Endothelial cell of umbilical vein (primary cell): ENCODE measurements around the gene SMAD6. TPM values are rescaled to one million over a fixed set of nuclear protein-coding genes. Genes with fewer than 3 reads are reported as not detected.
"Not testable (repeated sequence)": the region's sequence is repeated elsewhere in the genome, so short reads cannot be mapped to it uniquely, and the experiment has no call there.

Source experiments
- BruUV-seq: library from RNA; stranded (reverse); fragments of 400-500 nt; replicated peaks from 2 replicates; lab custom pipeline; 2021; lab: Mats Ljungman, UMichigan
- CTCF ChIA-PET: fragments of 300-600, 350-600 bp; sonication (Branson Sonifier 250); formaldehyde crosslinking; loops from one replicate; lab custom pipeline; 2021; ENCODE audit warnings: antibody characterized with exemption, inconsistent platforms; lab: Charles Lee
- POLR2A ChIA-PET: fragments of 300-600, 350-600 bp; sonication (Branson Sonifier 250); formaldehyde crosslinking; loops from one replicate; lab custom pipeline; 2021; ENCODE audit warnings: antibody characterized with exemption, inconsistent platforms; lab: Charles Lee
- DNase-seq: peaks from one replicate; pipeline ENCODE4 v3.0.0-alpha.2; 2011; ENCODE audit warnings: low read depth, low spot score
- FAIRE-seq: peaks from 2 replicates; lab custom pipeline; 2011; peaks lifted over from hg19 to GRCh38; lab: Jason Lieb, UNC
- H2AFZ ChIP-seq: 2 replicates; pipeline ENCODE4 v1.6.0; 2012; ENCODE audit warnings: low read depth, low read length, control low read depth, inconsistent platforms
- H3K27ac ChIP-seq: 2 replicates; pipeline ENCODE4 v1.5.1; 2011; ENCODE audit warnings: low read depth, mild to moderate bottlenecking, control low read depth, low read length, moderate library complexity; ENCODE audit not compliant: insufficient read depth
- H3K27me3 ChIP-seq, 2 experiments: 2 replicates each; pipeline versions ENCODE4 v1.6.0 to v1.6.1; 2011; ENCODE audit warnings: low read length in 2 of 2, mixed read lengths in 1 of 2; ENCODE audit not compliant: control insufficient read depth in 2 of 2, insufficient read depth in 2 of 2
- H3K36me3 ChIP-seq, 2 experiments: 2 replicates in 1 of 2; 3 replicates in 1 of 2; pipeline ENCODE4 v1.5.1; 2011; ENCODE audit warnings: low read length in 2 of 2, mild to moderate bottlenecking in 1 of 2, moderate library complexity in 1 of 2; ENCODE audit not compliant: control insufficient read depth in 2 of 2, insufficient read depth in 2 of 2; ENCODE audit errors: extremely low read depth in 1 of 2
- H3K4me1 ChIP-seq: 3 replicates; pipeline ENCODE4 v1.5.1; 2011; ENCODE audit warnings: mild to moderate bottlenecking, low read length; ENCODE audit not compliant: control insufficient read depth, insufficient read depth; ENCODE audit errors: extremely low read depth
- H3K4me2 ChIP-seq: 2 replicates; pipeline ENCODE4 v1.6.1; 2011; ENCODE audit warnings: low read length, control low read depth, mixed read lengths; ENCODE audit not compliant: insufficient read depth
- H3K4me3 ChIP-seq, 3 experiments: fragments of 200-600 bp in 1 of 3; sonication (generic), shearing (Covaris generic) in 1 of 3; replicated peaks in 1 of 3; 2 replicates each; pipeline ENCODE4 v1.5.1; 2011 to 2016; ENCODE audit warnings: control low read depth in 3 of 3, low read length in 3 of 3, mild to moderate bottlenecking in 2 of 3, inconsistent platforms in 1 of 3, low read depth in 1 of 3, moderate library complexity in 1 of 3; ENCODE audit not compliant: insufficient read depth in 1 of 3
- H3K79me2 ChIP-seq: 2 replicates; pipeline ENCODE4 v1.6.0; 2012; ENCODE audit warnings: low read length, inconsistent platforms; ENCODE audit not compliant: control insufficient read depth, insufficient read depth
- H3K9ac ChIP-seq: replicated peaks from 2 replicates; pipeline ENCODE3; 2011; ENCODE audit warnings: low read length, control low read depth; ENCODE audit not compliant: insufficient read depth; ENCODE audit errors: extremely low read depth
- H3K9me1 ChIP-seq: replicated peaks from 3 replicates; pipeline ENCODE4 v1.6.0; 2011; ENCODE audit warnings: mild to moderate bottlenecking, low read length; ENCODE audit not compliant: control insufficient read depth, insufficient read depth; ENCODE audit errors: extremely low read depth
- H3K9me3 ChIP-seq: replicated peaks from 2 replicates; pipeline ENCODE4 v1.5.1; 2012; ENCODE audit warnings: low read length, inconsistent platforms; ENCODE audit not compliant: control insufficient read depth, insufficient read depth
- H4K20me1 ChIP-seq: replicated peaks from 2 replicates; pipeline ENCODE3; 2011; ENCODE audit warnings: mild to moderate bottlenecking, low read length; ENCODE audit not compliant: control insufficient read depth, insufficient read depth; ENCODE audit errors: extremely low read depth
- CTCF ChIP-seq, 2 donors: IDR thresholded peaks; 1 replicate in 1 of 2; 2 replicates in 1 of 2; pipeline ENCODE4 v1.5.1; 2011; ENCODE audit warnings: low read length in 2 of 2, mild to moderate bottlenecking in 2 of 2, moderate library complexity in 2 of 2, control low read depth in 1 of 2, inconsistent platforms in 1 of 2, low read depth in 1 of 2; ENCODE audit not compliant: insufficient read depth in 1 of 2; ENCODE audit errors: extremely low read depth in 1 of 2
- EZH2 ChIP-seq: IDR thresholded peaks from 2 replicates; pipeline ENCODE4 v1.6.1; 2012; ENCODE audit warnings: borderline replicate concordance, low read depth, mild to moderate bottlenecking, moderate library complexity, low read length, inconsistent platforms; ENCODE audit not compliant: severe bottlenecking
- FOS ChIP-seq: IDR thresholded peaks from 2 replicates; pipeline ENCODE4 v1.6.1; 2011; ENCODE audit warnings: mild to moderate bottlenecking, low read length, moderate library complexity, borderline replicate concordance; ENCODE audit not compliant: insufficient read depth
- GATA2 ChIP-seq: IDR thresholded peaks from 2 replicates; pipeline ENCODE4 v1.7.0; 2011; ENCODE audit warnings: low read depth, mild to moderate bottlenecking, moderate library complexity, mixed read lengths, low read length; ENCODE audit not compliant: insufficient read length, insufficient read depth
- JUN ChIP-seq: IDR thresholded peaks from 2 replicates; pipeline ENCODE4 v1.6.1; 2011; ENCODE audit warnings: borderline replicate concordance, low read depth; ENCODE audit not compliant: insufficient read length, insufficient read depth
- MYC ChIP-seq: IDR thresholded peaks from one replicate; pipeline ENCODE4 v1.6.1; 2011; ENCODE audit warnings: mild to moderate bottlenecking, low read depth, low read length
- POLR2A ChIP-seq: IDR thresholded peaks from 2 replicates; pipeline ENCODE4 v1.6.1; 2012; ENCODE audit warnings: low read depth, mild to moderate bottlenecking, control low read depth, low read length
- POLR2AphosphoS5 ChIP-seq: IDR thresholded peaks from 2 replicates; pipeline ENCODE4 v1.6.1; 2012; ENCODE audit warnings: low read depth, mild to moderate bottlenecking, control low read depth, low read length, moderate library complexity; ENCODE audit not compliant: insufficient read depth
- dilution Hi-C: fragments of 300-500 bp; cut with MboI; formaldehyde crosslinking; loops from one replicate; pipeline ENCODE4 v1.15.0; 2019; ENCODE audit warnings: low sequenced_read_pairs; ENCODE audit not compliant: extremely low pct_ligation_motif_present
- intact Hi-C: fragments of 100-400 bp; cut with micrococcal nuclease; formaldehyde crosslinking; loops from one replicate; pipeline ENCODE4 v1.10.0; 2022
- polyA plus RNA-seq, 4 experiments: library from polyadenylated mRNA; depleted of rRNA in 3 of 4; stranded (reverse) in 3 of 4; unstranded in 1 of 4; fragments of >200 nt; gene quantifications; 2 replicates each; pipeline versions ENCODE4 v1.2.1 to v1.2.3, GENCODE V29; 2011 to 2012; ENCODE audit warnings: missing spikeins in 1 of 4
- total RNA-seq: library from RNA; stranded (reverse); gene quantifications from 2 replicates; pipeline ENCODE4 v1.2.3, GENCODE V29; 2021
- TF ChIP-seq, protein P1 (sequence below): IDR thresholded peaks from 2 replicates; pipeline ENCODE4 v1.6.1; 2011; ENCODE audit not compliant: insufficient read depth, insufficient read length

Gene SMAD6
- total and polyA plus RNA-seq, 2 donors (not counting 3 experiments of a cell fraction or from before 2014, with no cell fraction given) = 7.3 to 12.5 TPM

GRCh38 chr15:66757521-66757920 is 55.5 kb downstream of the SMAD6 start:
- Histone ChIP-seq H4K20me1 (no peaks in the 10 kb centered on the region), H3K9me3 (no peaks in the 10 kb centered on the region), H3K79me2 (peaks cover 18% of the 10 kb centered on the region), H3K27ac (no peak overlapping the region), H3K27me3 (no peaks in the 10 kb centered on the region), H2AFZ (peak overlapping the region; percentile 27), H3K36me3 (peaks cover 0 to 4% of the 10 kb centered on the region in 2 experiments), H3K4me2 (no peak overlapping the region), H3K9ac (no peak overlapping the region), H3K9me1 (no peaks in the 10 kb centered on the region), H3K4me3 (no peak overlapping the region), H3K4me1 (peaks cover 50% of the 10 kb centered on the region)
- ChIA-PET CTCF (interaction anchor here (1.8 kb wide), 1 partner anchor 51 kb away, joined by 5 read pairs; no protein-coding TSS in a partner anchor), POLR2A (no interaction called here)
- TF ChIP-seq POLR2A (no peak), EZH2 (no peak), FOS (no peak), CTCF (IDR thresholded peaks at IDR 0.05; ENCODE audit: extremely low read depth in 1 of 2, insufficient read depth in 1 of 2, low read depth in 1 of 2, low read length in 2 of 2) (no peak), JUN (no peak), GATA2 (no peak), MYC (no peak), POLR2AphosphoS5 (no peak)
- TF ChIP-seq, protein P1, sequence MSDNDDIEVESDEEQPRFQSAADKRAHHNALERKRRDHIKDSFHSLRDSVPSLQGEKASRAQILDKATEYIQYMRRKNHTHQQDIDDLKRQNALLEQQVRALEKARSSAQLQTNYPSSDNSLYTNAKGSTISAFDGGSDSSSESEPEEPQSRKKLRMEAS = no peak
- FAIRE-seq = peak; percentile 26
- dilution Hi-C loops (no loop called here), intact Hi-C loops (no loop called here)
- no peak for DNase-seq
- BruUV-seq = no TSS peak

DNA sequence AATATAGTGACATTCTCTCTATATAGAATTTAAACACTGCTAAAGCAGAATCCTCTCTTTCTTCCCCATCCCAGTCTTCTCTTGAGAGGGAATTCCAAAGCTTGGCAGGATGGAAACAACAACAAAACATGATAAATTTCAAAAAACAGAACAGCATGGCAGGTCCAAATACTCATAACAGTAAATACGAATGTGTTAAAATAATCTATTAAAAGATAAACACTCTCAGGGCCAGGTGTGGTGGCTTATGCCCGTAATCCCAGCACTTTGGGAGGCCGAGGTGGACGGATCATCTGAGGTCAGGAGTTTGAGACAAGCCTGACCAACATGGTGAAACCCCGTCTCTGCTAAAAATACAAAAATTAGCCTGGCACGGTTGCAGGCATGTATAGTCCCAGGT is 56.2 kb downstream of the SMAD6 start:
- CTCF ChIA-PET = interaction anchor here (1.8 kb wide), 1 partner anchor 51 kb away, joined by 5 read pairs; no protein-coding TSS in a partner anchor
- intact Hi-C loops = not testable (repeated sequence)

More for the DNA sequence above, 56.2 kb downstream of the SMAD6 start:
- Histone ChIP-seq H3K4me1 (peaks cover 57% of the 10 kb centered on the region), H3K79me2 (peaks cover 18% of the 10 kb centered on the region)
- H3K9me3 ChIP-seq, H2AFZ ChIP-seq, H3K4me3 ChIP-seq, DNase-seq, POLR2A ChIA-PET, dilution Hi-C loops, H3K9ac ChIP-seq, BruUV-seq, H3K36me3 ChIP-seq, H3K9me1 ChIP-seq, H4K20me1 ChIP-seq, H3K27me3 ChIP-seq, H3K27ac ChIP-seq, H3K4me2 ChIP-seq: not testable (repeated sequence)
- peak; percentile 24 for FAIRE-seq
